ENCODE results near the gene RXRA.

RXRA gene

DNA sequence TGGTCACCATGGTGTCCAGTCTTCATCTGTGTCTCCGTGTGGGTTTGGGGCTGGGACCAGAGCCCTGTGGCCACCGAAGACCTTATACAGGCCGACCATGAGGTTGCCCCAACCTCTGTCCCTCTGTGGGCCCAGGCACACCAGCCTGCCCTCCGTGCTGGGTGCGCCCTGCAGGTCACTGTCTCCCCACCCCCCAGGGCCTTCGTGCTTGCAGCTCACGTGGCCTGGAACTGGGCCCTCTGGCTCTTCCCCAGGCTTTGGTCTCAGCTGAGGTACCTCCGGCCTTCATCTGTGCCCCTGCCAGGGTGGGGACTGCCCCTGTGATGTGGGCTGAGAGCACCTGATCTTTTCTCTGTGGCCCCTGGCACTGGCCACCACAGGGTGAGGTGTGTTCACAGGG, 92.1 kb downstream of the RXRA start:
- no peak for DNase-seq (ENCODE audit: low spot score)

DNA sequence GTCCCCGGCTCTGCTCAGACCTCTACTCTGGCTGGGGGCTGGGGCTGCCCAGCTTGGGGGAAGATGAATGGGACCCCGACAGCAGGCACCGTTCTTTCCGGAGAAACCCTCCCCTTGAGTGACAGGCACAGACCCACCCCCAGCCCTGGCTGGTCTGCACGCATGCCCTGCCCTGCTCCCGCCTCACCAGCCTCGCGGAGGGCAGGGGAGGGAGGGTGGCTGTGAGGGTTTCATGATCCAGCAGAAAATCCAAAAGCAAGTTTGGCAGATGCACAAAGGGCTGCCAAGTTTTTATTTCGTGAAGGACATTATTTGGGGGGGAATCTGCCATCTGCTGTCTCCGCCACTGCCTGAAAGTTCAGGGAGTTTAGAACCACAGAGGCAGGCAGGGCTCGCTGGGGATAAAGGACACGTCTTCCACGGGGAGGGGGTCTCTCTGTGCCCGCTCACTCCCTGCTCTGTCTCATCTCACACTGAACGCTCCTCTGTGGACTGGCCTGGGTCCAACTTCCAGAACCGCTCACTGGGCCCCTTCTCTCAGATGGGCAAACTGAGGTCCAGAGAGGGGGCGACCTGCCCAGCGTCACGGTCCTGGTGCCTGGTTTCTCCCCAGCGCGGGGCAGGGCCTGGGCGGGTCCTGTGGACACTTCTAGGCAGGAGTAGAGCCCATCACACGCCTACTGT, 92.9 kb downstream of the RXRA start:
- no peak for DNase-seq (ENCODE audit: low spot score)

DNA sequence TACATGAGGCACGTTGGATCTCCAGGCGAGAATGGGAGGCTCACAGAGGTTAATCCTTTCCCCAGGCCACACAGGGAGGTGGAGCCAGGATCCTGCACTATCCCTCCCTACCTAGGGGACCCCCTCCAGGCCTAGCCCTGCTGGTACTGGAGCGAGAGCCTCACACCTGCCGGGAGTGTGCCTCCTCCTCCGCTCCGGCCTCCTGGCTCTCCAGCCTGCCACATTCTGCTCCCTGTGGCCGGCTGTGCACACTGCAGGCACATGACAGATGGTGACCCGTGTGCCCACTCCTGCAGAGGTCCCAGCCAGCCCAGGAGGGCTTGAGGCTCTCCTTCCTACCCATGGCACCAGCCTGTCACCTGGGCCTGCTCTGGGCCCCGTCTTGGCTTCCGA, 93.4 kb downstream of the RXRA start:
- DNase-seq (ENCODE audit: low spot score): no peak

DNA sequence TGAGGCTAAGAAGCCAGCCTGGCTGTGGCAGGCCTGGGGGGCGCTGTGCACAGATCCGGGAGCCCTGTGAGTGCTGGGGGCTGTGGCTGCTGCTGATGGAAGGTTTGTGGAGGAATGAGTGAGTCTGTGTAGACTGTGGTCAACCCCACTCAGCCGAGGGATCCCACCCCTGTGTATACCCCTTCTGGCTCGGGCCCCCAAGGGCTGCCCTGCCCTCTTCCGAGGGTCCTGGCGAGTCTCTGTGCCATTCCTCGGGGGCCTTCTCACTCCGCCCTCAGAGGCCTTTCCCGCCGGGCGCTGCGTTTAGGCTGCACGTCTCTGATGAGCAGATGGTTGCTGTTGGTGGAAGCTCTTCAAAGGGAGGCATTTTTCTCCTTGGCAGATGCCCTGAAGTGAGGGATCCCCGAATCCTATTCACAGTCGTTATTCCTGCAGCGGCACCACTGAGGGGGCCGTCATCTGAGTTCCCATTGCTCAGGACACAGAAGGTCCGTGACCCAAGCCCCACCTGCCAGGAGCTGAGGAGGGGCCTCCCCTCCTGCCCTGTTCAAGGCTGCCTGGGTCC, 94.1 kb downstream of the RXRA start:
- no peak for DNase-seq (ENCODE audit: low spot score)

DNA sequence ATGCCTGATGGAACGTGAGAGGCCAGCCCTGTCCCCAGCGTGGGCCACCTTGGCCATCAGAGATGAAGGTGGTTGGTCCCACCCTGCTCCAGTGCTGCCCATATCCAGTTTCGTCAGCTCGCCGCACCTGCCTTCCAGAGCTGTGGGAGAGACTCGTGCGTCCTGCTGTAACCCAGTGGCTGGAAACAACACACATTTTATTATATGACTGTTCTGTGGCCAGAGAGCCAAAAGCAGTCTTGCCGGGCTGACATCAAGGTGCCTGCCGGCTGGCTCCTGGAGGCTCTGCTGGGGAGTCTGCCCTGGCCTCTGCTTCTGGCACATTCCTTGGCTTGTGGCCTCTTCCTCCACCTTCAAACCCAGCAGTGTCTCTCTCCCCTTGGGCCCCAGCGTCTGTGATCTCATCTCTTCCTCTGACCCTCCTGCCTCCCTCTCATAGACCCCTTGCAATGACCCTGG, 94.7 kb downstream of the RXRA start:
- DNase-seq (ENCODE audit: low spot score): no peak

DNA sequence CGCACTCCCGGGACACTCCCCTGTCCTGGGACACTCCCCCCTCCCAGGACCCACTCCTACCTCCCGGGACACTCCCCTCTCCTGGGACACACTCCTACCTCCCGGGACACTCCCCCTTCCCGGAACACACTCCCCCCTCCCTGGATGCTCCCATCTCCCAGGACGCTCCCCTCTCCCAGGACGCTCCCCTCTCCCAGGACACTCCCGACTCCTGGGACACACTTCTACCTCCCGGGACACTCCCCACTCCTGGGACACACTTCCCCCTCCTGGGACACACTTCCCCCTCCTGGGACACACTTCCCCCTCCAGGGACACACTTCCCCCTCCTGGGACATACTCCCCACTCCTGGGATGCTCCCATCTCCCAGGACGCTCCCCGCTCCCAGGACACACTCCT, 95.6 kb downstream of the RXRA start:
- DNase-seq (ENCODE audit: low spot score): no peak

DNA sequence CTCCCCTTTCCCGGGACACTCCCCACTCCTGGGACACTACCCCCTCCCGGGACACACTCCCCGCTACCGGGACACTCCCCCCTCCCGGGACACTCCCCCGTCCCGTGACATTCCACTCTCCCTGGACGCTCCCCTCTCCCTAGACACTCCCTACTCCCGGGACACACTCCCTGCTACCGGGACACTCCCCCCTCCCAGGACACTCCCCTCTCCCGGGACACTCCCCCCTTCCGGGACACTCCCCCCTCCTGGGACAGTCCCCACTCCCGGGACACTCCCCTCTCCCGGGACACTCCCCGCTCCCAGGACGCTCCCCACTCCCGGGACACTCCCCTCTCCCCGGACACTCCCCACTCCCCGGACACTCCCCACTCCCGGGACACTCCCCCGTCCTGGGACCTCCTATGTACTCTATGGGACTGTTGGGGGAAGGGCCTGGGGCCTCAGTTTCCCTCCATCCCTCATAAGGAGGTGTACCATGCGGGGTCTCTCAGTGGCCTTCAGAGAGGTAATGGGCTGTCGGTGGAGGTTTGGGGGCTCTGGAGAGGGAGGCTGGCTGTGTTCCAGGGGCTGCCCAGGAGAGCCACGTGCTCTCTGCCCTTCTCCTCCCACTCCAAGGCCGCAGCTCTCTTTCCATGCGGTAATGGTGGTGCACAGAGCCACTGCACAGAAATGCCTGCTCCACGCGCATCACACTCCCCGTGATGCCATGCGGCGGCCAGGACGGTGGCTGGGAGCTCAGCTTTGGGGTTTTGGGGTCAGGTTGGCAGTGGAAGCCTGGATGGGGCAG, 96.2 kb downstream of the RXRA start:
- DNase-seq (ENCODE audit: low spot score): no peak

DNA sequence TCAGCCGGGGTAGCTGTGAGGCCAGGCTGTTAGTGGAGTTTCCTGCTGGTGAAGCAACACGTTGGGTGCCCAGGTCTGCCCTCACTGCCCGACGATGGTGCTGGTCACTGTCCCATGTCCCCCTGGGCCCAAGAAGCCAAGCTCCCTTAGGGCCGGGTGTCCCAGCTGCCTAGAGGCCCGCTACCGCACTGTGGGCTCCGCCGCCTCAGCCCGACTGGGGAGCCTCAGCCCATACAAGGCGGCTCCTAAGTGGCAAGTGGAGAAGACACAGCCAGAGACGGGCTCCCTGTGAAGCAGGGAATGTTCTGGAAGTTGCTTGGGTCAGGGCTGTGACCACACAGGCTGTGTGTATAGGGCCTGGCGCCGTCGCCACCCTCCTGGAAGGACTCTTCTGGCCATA, 96.9 kb downstream of the RXRA start:
- DNase-seq (ENCODE audit: low spot score): no peak

DNA sequence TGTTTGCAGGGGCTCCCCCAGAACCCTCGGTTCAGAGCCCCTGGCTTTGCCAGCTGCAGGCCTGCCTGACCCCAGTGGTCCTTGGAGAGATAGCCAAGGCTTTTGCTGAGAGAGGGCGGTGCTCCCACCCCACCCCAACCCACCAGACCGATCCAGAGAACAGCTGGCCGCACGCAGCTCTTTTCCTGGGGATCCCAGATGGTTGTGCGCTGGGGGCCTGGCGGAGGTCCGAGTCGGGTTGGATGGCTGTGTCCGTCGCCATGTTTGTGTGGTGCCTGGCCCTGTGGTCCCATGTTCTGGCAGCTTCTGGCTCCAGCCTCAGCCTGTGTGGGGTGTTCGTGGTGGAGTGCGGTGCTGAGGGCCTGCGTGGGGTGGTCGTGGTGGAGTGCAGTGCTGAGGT, 97.5 kb downstream of the RXRA start:
- DNase-seq (ENCODE audit: low spot score): no peak

DNA sequence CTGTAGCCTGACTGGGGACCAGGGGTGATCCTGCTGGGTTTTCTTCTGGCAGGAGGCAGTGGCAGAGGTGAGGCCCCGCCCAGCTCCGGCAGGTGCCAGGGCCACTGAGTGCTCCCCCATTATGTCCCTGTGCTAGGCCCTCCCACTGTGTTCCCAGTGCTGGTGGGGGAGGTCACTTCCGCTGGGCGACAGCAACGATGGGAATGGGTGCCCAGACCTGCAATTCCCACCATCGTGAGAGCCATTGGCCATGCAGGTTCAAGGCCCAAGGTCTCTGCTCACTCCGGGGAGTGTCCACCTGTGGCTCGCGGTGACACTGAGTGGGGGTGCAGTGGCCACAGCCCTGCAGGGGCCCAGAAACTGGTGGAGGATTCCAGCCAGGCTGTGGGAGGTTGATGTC, 98.6 kb downstream of the RXRA start:
- no peak for DNase-seq (ENCODE audit: low spot score)

DNA sequence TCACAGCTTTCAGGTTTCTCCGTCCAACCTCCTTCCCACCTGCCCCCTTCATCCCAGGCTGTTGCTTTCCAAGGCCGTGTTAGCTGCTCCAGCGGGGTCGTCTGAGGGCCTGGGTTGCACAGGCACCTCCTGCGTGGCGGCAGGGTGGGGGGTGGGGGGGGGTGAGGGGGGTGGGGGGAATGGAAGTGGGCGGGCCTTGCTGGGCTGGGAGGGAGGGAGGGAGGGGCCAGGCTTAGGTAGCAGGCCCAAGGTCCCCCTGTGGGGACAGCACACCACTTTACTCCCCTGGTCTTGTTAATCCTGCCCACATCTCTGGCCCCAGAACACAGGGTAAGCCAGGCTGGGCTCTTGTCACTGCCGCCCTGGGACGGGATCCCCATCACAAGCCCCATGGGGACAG, 99.1 kb downstream of the RXRA start:
- DNase-seq (ENCODE audit: low spot score): no peak

DNA sequence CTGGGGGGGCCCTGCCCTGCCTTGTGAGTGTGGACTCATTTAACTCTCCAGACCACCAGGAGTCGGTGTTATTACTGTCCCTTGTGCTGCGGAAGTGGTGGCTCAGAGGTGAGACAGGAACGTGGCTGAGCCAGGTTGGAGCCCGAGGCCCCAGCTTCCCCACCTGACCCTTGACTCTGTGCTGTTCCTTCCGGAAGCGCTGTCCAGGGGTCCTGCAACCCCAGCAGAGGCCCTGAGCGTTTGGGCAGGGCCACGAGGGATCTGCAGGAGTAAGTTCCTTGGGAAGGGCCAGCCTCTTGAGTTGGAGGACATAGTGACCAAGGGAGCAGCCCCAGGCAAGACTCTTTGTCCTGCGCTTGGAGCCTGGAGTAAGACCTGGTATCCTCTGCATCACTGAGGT, 99.6 kb downstream of the RXRA start:
- no peak for DNase-seq (ENCODE audit: low spot score)

DNA sequence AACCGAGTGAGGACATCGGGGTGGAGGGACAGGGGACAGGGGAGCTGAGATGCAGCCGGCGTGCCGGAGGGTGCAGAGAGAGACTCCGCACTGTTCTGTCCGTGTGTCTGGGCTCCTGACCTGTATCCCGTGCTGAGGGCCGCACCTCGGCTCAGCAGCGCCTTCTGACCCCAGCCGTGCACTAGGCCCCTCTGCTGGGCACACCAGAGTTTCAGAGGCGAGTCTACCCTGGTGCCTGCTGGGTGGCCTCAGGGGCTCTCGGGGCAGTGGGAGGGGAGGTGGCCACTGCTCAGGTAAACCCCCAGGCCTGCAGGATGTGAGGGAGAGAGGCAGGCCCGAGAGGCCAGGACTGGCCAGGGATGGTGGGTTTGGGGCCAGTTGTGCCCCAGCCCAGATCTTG, 100.2 kb downstream of the RXRA start:
- no peak for DNase-seq (ENCODE audit: low spot score)

DNA sequence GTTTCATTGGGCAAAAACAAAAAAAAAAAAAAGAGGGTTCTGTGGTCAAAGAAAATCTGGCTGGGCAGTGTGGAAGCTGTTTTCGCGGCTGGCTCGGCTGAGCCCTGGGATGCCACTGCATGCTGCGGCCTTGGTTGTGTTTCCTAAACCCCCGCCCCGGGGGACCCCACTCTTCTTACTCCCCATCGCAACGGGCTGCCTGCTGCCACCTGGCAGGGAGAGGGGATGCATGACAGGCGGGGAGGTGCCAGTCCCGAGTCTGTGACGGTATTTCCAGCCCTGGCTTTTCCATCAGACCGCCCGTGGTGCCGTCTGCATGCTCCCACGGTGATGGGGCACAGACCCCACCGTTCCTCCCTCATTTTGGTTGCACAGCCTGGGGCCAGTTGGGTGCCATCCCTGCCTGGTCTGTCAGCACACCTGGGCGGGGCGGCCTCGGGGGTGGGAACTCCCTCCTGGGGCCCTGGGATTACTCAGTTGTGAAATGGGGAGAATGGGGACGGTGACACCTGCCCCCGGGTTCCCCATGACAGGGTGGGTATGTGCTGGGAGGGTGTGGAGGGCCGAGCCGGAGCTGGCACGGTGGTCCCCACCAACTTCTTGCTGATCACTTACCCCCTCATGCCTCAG, 101.0 kb downstream of the RXRA start:
- DNase-seq (ENCODE audit: low spot score): no peak

DNA sequence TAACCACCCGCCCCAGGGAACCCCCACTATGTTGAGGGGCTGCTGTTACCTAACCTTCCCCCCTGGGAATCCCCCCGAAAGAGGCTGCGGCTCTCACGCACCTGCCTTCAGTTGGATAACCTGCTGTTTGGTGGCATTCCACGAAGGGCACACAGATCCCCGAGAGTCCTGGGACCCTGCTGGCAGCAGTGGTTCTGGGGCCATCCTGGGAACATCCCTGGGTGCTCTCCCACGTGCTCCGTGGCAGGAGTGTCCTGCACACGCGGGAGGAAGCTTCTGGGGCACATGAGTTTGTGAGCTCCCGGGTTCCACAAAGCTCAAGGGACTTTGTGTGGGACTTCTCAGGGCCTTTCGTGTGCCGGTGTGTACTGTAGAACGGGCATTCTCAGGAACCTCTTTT, 102.3 kb downstream of the RXRA start:
- no peak for DNase-seq (ENCODE audit: low spot score)

DNA sequence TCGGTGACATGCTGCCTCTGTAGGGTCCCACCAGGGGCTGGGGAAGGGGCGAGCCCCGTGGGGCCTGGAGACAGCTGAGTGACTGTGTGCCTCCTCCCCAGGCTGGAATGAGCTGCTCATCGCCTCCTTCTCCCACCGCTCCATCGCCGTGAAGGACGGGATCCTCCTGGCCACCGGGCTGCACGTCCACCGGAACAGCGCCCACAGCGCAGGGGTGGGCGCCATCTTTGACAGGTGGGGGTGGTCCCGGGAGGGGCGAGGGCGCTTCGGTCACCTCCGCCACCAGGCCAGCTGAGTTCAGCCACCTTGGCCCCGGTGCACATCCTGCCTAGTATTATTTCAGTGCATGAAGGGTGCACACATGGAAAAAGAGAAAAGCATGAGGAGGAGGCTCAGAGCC, 102.8 kb downstream of the RXRA start:
- DNase-seq (ENCODE audit: low spot score): no peak

DNA sequence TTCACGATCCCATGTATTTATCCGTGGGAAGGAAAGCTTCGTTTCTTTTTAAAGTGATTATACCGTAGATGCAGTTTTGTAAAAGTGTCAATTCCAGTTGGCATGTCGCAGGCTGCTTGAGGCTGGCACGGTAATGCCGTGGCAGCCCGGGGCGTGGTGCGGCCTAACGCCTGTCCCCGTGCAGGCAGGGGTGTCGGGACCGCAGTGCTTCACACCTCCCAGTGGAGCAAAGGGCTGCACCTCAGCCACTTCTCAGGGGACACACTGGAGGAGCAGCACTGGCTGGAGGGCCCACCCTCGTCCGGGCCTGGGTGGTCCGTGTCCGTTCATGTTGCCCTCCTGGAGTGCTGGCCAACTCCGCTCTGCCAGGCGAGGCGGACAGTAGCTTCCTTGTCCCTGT, 103.2 kb downstream of the RXRA start:
- no peak for DNase-seq (ENCODE audit: low spot score)

DNA sequence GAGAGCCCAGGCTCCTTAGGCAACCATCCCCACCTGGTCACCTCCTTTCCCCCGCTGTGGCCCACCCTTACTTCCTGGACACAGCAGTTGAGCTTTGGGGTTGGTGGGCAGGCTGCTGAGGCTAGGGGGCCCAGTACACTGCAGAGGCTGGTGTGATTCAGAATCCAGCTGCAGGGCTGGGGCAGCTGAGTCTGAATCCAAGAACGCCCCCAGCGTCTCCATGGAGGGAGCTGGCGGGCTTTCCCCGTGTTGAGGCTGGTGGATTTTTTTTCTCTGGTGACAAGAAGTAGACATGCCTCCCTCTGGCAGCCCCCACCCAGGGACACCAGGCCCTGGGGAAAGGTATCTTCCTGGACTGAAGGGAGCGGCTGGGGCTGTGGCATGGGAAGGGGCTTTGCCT, 104.8 kb downstream of the RXRA start:
- DNase-seq (ENCODE audit: low spot score): no peak

DNA sequence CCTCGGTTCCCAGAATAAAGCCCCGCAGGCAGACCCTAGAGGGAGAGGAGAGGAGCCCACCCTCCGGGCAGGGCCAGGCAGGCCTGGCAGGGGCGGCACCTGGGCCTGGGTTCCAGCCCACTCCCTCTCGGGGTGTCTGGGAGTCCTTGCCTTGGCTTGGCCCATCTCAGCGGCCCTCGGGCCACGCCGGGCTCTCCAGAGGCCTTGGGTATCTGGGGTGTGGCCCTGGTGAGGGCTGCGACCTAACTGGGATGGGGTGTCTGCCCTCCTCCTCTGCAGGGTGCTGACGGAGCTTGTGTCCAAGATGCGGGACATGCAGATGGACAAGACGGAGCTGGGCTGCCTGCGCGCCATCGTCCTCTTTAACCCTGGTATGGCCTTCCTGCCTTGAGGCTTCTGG, 105.4 kb downstream of the RXRA start:
- DNase-seq (ENCODE audit: low spot score): no peak

DNA sequence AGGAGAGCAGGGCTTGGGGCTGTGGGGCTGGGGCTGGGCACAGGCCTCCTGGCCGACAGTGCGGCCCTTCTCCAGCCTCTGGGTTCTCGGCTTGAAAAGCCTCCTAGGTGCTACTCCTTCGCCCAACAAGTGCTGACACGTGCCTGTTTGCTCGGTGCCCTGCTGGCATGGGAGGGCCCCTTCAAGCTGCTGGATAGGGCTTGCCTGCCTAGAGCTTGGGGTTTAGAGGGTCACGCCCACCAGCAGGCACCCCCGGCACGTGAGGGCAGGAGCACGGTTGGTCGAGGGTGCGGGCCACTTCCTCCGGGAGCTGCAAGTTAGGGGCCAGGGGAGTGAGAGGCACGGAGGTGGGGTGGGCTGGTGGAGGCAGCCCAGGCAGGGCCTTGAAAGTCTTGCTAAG, 106.2 kb downstream of the RXRA start:
- DNase-seq (ENCODE audit: low spot score): no peak

DNA sequence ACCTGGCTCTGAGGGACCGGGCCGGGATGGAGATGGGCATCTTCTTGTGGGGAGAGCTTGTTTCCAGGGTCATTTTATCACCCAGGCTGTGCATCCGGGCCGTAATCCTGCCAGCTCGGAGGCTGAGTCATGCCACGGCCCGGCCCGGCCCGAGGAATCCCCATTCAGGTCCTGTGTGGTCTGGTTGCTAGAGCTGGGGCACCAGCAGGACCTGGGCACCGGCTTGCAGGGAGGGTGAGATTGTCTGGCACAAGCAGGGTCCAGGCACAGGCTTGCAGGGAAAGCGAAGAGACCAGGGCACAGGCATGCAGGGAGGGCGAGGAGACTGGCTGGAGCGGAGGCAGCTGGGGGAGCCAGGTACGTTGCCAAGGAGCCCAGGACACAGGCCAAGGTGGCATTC, 106.8 kb downstream of the RXRA start:
- no peak for DNase-seq (ENCODE audit: low spot score)

DNA sequence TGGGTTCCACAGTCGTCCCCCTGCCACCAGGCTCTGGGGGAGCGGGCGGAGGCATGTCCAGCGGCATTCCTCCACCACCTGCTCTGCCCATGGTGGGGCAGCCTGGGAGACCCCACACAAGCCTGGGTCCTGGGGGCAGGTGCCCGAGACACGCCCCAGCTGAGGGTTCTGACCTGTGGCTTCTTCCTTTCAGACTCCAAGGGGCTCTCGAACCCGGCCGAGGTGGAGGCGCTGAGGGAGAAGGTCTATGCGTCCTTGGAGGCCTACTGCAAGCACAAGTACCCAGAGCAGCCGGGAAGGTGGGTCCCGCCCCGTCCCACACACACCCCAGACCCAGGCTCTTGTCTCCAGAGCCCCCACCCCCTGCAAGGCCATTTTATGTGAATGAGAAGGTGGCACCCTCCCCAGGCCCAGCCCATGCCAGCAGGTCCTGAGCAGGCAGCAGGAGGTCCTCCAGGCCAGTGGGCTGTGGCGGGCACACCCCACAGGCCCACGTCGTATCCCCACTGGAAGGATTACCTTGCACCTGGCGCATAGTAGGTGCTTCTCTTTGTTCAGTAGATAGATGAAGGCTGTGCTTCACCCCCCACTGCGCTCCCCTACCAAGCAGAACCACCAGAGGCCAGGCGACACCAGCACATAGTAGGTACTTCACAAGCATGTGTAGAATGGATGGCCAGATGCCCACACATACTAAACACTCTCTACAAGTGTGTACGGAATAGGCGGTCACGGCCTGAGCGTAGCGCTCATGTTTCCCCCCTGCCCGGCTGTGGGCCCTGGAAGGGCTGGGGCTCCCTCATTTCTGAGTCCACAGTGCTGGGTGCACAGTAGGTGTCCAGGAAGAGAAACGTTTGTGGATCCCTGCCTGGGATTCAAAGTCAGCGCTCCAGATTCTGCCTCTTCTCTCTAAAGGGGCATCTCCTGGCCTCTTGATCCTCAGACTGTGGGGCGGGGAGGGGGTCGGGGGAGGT, 107.9 kb downstream of the RXRA start:
- no peak for DNase-seq (ENCODE audit: low spot score)
